ENCODE data around the gene EPHA1.

Gene EPHA1

DNA sequence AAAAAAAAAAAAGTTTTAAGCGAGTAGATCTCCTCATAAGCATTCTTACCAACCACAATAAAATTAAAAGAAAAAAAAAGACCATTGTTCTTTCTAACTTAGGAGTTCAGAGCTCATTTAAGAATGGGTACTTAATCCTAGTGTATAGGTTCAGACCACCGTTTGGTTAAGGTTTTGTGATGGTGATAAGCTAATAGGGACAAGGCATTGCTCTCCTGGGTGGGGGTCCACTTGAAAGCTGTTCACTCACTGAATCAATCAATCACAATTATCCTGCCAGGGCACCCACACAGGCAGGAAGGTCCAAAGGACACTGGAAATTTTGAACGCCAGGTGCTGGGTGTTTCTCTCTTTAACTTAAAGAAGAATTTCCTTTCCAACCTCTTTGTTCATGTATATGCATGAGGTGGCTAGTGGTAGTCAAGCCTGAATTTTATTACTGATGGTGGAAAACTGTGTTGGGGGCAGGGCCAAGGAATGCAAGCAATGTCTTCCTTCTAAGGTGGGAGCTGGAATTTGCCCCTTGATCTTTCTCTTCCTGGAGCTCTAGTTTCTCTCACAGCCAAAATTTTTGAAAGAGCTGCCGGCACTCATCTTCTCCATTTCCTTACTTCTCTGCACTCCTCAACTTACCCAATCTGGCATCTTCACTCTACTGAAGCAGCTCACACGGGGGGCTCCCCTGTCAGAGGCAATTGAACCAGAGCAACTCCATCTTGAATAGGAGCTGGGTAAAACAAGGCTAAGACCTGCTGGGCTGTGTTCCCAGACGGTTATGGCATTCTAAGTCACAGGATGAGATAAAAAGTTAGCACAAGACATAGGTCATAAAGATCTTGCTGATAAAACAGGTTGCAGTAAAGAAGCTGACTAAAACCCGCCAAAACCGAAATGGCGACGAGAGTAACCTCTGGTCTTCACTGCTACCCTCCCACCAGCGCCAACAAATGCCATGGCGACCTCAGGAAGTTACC is 38.7 kb downstream of the EPHA1 start:
- no peak for DNase-seq

DNA sequence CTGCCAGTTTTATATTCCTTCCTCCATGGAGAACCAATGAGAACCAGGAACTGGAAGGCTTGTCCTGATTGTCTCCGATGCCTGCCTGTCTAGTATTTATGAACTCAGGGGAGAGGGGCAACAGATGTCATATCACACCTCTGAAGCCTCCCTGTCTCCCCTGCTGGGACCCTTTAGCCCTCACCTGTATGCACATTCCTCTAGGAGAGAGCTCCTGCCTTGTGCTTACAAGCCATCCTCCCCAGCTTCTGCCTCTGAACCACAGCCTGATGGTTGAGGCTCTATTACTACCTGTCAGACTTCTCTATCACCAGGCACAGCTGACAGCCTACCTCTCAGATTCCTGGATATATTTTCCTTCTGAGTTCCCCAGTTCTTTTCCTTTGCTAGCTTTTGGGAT is 40.3 kb downstream of the EPHA1 start:
- no peak for DNase-seq

DNA sequence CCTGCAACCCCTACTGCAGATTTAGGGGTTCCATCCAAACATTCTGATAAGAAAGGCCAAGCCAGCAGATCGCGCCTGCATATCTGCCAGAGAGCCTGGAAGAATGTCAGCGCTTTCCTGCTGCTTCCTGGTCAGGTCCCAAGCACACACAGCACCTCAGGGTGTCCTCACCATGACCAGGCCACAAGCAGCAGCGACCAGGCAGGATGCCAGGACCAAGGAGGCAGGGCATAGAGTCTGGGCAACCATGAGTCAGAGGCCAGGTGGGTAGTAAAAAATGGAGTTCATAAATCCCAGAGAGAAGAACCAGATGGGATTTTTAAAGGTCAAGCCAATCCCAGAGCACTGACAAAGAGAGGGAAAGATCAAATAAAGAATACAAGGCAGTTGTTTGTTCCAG is 40.7 kb downstream of the EPHA1 start:
- no peak for DNase-seq

DNA sequence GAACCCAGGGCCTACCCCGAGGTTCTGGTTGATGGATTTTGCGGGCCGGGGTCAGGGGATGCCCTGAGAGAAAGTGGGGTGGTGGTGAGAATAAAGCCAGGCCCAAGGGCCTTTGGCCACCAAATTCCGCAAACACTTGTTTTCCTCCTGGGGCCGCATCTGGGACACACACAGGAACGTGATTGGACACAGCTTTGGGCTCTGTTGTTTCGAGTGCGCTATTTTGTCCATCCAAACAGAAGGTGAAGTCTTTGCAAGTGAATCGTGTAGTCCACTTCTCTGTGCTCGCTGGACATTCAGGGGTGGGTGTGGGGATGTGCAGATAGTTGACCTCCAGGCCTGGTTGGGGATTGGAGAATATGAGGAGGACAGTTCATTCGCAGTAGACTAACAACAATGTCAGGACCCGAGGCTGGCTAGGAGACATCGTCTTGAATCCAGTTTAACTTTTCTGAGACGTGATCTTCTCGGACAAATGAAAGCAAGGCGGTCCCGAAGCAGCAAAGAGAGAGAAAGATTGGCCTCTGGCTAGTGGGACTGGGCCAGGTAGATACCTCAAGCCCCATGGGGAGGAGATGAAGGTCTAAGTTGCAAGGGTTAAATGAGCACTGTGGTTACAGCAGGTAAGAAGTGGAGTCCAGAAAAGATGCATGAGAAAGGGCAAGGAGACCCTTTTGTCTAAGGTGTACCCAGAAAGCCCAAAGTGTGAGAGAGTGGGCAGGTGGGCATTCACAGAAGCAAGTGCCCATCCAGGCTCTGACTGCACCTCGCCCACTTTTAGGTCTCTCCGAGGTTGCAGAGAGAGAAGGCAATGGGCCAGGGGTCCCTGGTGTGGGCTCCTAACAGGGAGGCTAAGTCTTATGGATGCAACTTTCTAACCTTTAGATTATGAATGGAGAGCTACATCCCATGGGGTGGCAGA is 45.4 kb downstream of the EPHA1 start:
- no peak for DNase-seq

- peak; percentile 11 for DNase-seq
These were observed 46.3 kb downstream of the EPHA1 start, which contains the start of gene FAM131B for GRCh38 chr7:143362131-143363015. Gene FAM131B (minus strand): TSS chr7:143362713. CDS start chr7:143362603, 110 bp downstream.

DNA sequence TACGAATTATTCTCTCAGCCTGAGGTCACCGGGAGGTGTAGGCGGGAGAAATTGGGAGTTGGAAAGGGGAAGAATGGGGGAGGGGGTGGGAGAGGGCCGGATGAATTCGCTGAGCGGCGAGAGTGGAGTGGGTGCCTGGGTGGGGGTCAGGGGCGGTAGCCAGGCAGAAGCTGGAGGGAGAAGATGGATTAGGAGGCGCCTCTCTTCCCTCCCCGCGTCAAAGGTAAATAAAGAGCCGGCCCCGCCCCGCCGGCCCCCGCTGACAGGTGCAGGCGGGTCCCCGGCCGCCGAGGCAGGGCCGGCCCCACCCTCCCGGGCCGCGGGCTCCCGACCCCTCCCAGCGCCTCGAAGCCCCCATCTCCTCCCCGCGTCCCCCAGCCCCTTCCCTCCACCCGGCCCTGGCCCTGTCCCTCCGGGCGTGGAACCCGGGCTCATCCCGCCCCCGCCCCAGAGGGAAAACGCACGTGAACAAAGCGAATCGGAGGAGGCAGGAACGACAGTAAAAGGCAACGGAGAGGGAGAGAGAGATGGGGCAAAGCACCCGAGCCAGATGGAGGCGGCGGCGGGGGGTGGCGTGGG is 47.0 kb downstream of the EPHA1 start:
- peak; percentile 57 for DNase-seq

DNA sequence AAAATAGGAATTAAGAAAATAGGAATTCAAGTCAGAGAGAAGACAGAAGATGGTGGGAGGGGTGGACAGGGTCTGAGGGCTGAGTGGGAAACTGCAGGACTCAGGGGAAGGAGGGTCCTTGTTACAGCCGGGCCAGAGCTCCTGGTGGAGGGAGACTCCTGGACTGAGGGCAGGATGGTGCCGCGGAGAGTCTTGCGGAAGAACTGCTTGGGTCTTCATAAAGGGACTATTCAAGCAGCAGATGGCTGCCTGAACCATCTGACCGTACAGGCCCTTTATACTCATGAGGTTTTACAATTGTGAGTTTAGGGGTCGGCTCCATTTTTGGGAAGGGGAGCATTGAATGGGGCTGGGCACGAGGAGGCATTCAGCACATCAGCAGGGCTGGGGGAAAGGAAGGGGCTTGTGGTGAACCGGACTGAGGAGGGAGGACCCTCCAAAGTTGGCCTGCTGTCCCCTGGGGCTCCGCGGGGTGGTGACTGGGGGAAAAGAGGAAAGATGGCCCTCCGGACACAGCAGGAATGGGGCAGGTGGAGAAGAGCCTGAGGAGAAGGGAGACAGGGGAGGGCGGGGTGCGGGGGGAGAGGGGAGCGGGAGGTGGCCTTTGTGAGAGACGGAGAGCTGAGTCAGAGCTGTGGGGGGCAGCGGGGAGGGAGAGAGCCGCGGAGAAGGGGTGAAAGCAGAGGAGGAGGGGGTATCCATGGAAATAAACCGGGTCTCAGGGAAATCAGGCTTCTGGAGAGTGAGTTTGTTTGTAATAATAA is 47.7 kb downstream of the EPHA1 start:
- peak; percentile 57 for DNase-seq

GRCh38 chr7:143359771-143360353 is 48.8 kb downstream of the EPHA1 start:
- no peak for DNase-seq

DNA sequence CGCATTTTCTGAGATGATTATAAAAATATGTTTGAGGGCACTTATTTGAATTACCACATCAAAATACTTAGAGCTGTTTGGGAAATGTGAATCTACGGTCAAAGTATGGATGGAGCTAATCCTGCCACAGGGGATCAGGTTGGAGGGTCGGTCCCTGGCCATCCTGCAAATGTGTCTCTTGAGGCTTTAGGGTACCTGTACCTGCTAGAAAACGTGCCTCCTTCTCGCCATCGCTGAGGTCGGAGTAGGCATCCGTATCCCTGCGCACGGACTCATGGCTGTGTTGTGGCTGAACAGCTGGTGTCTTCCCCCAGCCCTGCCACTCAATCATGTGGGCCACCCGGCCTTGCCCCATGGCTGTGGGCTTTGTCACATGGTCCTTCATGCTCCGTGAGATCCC is 50.0 kb downstream of the EPHA1 start:
- DNase-seq = no peak

GRCh38 chr7:143356414-143357050 is 52.1 kb downstream of the EPHA1 start:
- no peak for DNase-seq

GRCh38 chr7:143355450-143356385 is 52.9 kb downstream of the EPHA1 start:
- no peak for DNase-seq

DNA sequence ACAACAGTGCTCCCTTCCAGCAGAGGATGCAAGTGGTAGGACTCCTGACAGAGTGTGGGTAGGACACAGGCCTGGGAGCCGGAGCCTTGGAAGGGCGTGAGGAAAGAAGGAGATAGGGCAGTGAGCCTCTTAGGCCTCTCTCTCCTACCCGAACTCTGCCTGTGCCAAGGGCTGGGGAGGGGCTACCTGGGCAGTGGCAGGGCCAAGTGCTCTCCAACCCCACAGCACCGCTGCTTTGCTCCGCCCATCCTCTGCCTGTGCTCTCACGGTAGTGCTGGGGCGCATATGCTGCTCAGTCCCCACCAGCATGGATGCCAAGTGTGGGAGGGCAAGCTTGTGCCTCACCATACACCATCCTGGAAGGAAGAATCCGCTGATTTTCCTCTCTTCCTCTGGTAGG is 53.7 kb downstream of the EPHA1 start:
- no peak for DNase-seq

DNA sequence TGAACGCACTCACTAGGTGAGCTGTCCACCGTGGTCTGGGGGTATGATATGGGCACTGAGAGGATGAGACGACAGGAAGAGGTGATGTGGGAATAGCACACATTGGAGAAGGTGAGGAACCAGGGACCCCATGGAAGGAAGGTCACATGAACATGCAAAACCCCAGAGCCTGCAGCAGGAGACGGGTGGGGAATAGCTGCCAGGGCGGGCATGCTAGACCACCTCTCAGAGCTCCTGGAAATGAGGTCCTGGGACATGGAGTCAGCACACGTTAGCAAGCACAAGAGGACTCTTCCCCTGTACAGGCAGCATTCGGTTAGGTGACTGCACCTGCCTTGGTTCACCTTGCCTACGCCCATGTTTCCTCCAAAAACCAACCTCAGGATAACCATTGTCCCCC is 54.3 kb downstream of the EPHA1 start:
- DNase-seq = no peak

DNA sequence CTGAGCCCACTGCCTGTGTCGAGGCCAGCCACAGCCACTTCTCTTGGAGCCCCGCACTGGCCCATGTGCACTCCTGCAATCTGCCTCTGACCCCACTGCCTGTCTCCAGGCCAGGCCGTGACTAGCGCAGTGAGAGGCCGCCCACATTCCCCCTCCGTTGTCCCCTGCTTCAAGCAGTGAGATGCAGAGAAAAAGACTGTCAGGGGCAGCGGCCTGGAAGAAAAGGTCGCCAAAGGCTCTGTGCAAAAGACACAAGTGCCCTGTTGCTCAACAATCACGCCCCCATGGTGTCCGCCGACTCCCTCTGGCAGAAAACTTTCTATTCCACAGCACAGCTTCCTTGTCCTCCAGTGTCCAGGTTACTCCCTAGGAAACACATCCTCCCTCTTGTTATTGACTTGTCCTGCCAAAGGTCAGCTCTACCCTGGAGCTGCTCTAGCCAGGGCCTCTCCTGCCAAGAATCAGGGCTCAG is 56.1 kb downstream of the EPHA1 start:
- no peak for DNase-seq

DNA sequence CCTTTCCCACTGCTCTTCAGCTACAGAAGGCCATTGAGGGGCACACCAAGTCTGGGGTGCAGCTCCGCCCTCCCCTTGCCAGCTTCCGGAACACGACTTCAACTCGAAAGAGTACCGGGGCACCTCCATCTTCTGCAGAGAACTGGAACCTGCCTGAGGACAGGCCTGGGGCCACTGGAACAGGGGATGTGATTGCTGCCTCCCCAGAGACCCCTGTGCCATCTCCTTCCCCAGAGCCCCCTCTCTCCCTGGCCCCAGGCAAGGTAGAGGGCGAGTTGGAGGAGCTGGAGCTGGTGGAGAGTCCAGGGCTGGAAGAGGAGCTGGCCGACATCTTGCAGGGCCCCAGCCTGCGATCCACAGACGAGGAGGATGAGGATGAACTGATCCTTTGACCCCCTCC is 57.1 kb downstream of the EPHA1 start:
- DNase-seq = no peak

- DNase-seq = no peak
These were observed 57.6 kb downstream of the EPHA1 start for GRCh38 chr7:143351060-143351459.

GRCh38 chr7:143347950-143348349 is 60.7 kb downstream of the EPHA1 start:
- no peak for DNase-seq

DNA sequence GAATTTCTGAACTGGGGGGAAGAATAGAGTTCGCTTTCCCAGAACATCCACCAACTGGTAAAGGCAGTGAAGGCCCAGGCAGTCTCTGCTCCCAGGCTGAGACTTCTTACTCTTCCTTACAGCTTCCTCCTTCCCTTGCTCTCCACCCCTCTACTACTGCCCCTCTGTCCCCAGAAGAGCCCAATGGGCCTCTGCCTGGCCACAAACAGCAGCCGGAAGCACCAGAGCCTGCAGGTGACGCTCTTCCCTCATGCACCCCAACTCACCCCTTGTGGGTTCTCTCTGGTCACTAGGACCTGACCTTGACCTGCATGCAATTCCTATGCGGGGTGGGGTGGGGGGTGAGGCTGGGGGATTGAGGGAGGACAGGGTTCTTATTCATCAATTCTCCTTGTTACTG is 62.6 kb downstream of the EPHA1 start:
- no peak for DNase-seq

GRCh38 chr7:143345428-143345900 is 63.2 kb downstream of the EPHA1 start:
- peak; percentile 69 for DNase-seq
